Nucleus accumbens (tissue), 56 donors: Measurements from ENCODE around the gene KBTBD4.

Source experiments
- DNase-seq, 56 donors: peaks; one replicate each; lab custom pipeline; 2025; lab: John Stamatoyannopoulos, UW

Gene KBTBD4

GRCh38 chr11:47591764-47592163, 13.0 kb upstream of the KBTBD4 start:
- DNase-seq: no peak

- DNase-seq: no peak
Observed at GRCh38 chr11:47589977-47590861, 11.4 kb upstream of the KBTBD4 start.

- no peak for DNase-seq
Observed at GRCh38 chr11:47589584-47589976, 10.8 kb upstream of the KBTBD4 start.

GRCh38 chr11:47589118-47589517, 10.3 kb upstream of the KBTBD4 start:
- DNase-seq: no peak

- peak in 15 of 56 donors; percentile 20 to 61 (median 36) for DNase-seq
Observed at GRCh38 chr11:47587723-47588326, 9.1 kb upstream of the KBTBD4 start.

GRCh38 chr11:47587039-47587716, 8.4 kb upstream of the KBTBD4 start:
- peak in 1 of 56 donors; percentile 34 for DNase-seq

- peak in 6 of 56 donors; percentile 24 to 36 (median 32) for DNase-seq
Observed at GRCh38 chr11:47586098-47586855, 7.5 kb upstream of the KBTBD4 start, which contains the start of gene FAM180B. Gene FAM180B, plus strand, starts transcription at chr11:47586678. Its CDS starts 91 bp downstream, at chr11:47586769.

- peak in 1 of 56 donors; percentile 21 for DNase-seq
Observed at GRCh38 chr11:47583844-47584243, 5.1 kb upstream of the KBTBD4 start.

GRCh38 chr11:47577460-47578041, 1.2 kb downstream of the KBTBD4 start:
- DNase-seq: peak in 2 of 56 donors; percentile 19 to 34

GRCh38 chr11:47573321-47573720, 5.4 kb downstream of the KBTBD4 start:
- peak in 17 of 56 donors; percentile 14 to 74 (median 30) for DNase-seq

- DNase-seq: peak in 1 of 56 donors; percentile 23
Observed at GRCh38 chr11:47572715-47573255, 6.0 kb downstream of the KBTBD4 start.

- DNase-seq: no peak
Observed at GRCh38 chr11:47571895-47572294, 6.9 kb downstream of the KBTBD4 start.

- no peak for DNase-seq
Observed at GRCh38 chr11:47571357-47571729, 7.4 kb downstream of the KBTBD4 start.

- no peak for DNase-seq
Observed at GRCh38 chr11:47570651-47571356, 8.0 kb downstream of the KBTBD4 start.

GRCh38 chr11:47569646-47570045, 9.1 kb downstream of the KBTBD4 start:
- no peak for DNase-seq

- DNase-seq: no peak
Observed at GRCh38 chr11:47566149-47566698, 12.5 kb downstream of the KBTBD4 start.

- DNase-seq: peak in 30 of 56 donors; percentile 16 to 78 (median 37)
Observed at GRCh38 chr11:47565340-47566148, 13.2 kb downstream of the KBTBD4 start, which contains the start of gene PTPMT1. Gene PTPMT1, plus strand, starts transcription at chr11:47565599. Its CDS starts 24 bp downstream, at chr11:47565623.

GRCh38 chr11:47564933-47565339, 13.8 kb downstream of the KBTBD4 start:
- DNase-seq: no peak
